IgD-negative memory B cell (primary cell): ENCODE measurements around the gene ADTRP. TPM values are rescaled to one million over a fixed set of nuclear protein-coding genes. Genes with fewer than 3 reads are reported as not detected.

Source experiments
- H3K27ac Mint-ChIP-seq, 3 donors: one replicate each; pipeline ENCODE4 v1.8.0; 2020 to 2022; ENCODE audit warnings: mild to moderate bottlenecking in 3 of 3, mixed read lengths in 3 of 3, moderate library complexity in 1 of 3
- H3K27me3 Mint-ChIP-seq: one replicate; pipeline ENCODE4 v1.8.0; 2021; ENCODE audit warnings: mixed read lengths
- H3K36me3 Mint-ChIP-seq: one replicate; pipeline ENCODE4 v1.8.0; 2020; ENCODE audit warnings: mild to moderate bottlenecking, mixed read lengths
- H3K4me1 Mint-ChIP-seq, 3 donors: one replicate each; pipeline ENCODE4 v1.8.0; 2020 to 2022; ENCODE audit warnings: mixed read lengths in 3 of 3, mild to moderate bottlenecking in 1 of 3
- H3K4me3 Mint-ChIP-seq, 4 donors: one replicate each; pipeline ENCODE4 v1.8.0; 2020 to 2022; ENCODE audit warnings: mild to moderate bottlenecking in 4 of 4, mixed read lengths in 4 of 4, moderate library complexity in 3 of 4
- H3K9me3 Mint-ChIP-seq, 3 donors: one replicate each; pipeline ENCODE4 v1.8.0; 2020 to 2021; ENCODE audit warnings: mixed read lengths in 3 of 3, mild to moderate bottlenecking in 1 of 3
- polyA plus RNA-seq: library from polyadenylated mRNA; unstranded; fragments of 300-500 nt; fragmentation: Illumina TruSeq; gene quantifications from one replicate; pipeline ENCODE4 v1.2.3, GENCODE V29; 2021

ADTRP gene
- polyA plus RNA-seq, 1 donor from 2014 or later = 2.2 TPM

GRCh38 chr6:11722805-11723631 is 55.6 kb downstream of the ADTRP start:
- H3K27me3 Mint-ChIP-seq = peaks cover 9% of the 10 kb centered on the region
- H3K27ac Mint-ChIP-seq = peak overlapping the region in 2 of 3 donors; percentile 6 to 55
- H3K4me1 Mint-ChIP-seq = peaks cover under 1 to 18% (median 2%) of the 10 kb centered on the region in 3 donors
- peak overlapping the region in 2 of 4 donors; percentile 51 to 55 for H3K4me3 Mint-ChIP-seq
- H3K9me3 Mint-ChIP-seq = no peaks in the 10 kb centered on the region
- H3K36me3 Mint-ChIP-seq = no peaks in the 10 kb centered on the region

GRCh38 chr6:11722220-11722619 is 56.4 kb downstream of the ADTRP start:
- no peak overlapping the region for H3K27ac Mint-ChIP-seq
- H3K36me3 Mint-ChIP-seq = no peaks in the 10 kb centered on the region
- peaks cover 0 to 3% (median 0%) of the 10 kb centered on the region in 3 donors for H3K9me3 Mint-ChIP-seq
- peaks cover 0 to 14% (median 2%) of the 10 kb centered on the region in 3 donors for H3K4me1 Mint-ChIP-seq
- H3K4me3 Mint-ChIP-seq = no peak overlapping the region
- peaks cover 9% of the 10 kb centered on the region for H3K27me3 Mint-ChIP-seq

GRCh38 chr6:11718463-11718862 is 60.1 kb downstream of the ADTRP start:
- H3K4me3 Mint-ChIP-seq = no peak overlapping the region
- H3K27me3 Mint-ChIP-seq = peaks cover 9% of the 10 kb centered on the region
- peaks cover 0 to 3% (median 0%) of the 10 kb centered on the region in 3 donors for H3K9me3 Mint-ChIP-seq
- peaks cover 7 to 27% (median 9%) of the 10 kb centered on the region in 3 donors for H3K4me1 Mint-ChIP-seq
- no peak overlapping the region for H3K27ac Mint-ChIP-seq
- no peaks in the 10 kb centered on the region for H3K36me3 Mint-ChIP-seq

GRCh38 chr6:11718031-11718430 is 60.6 kb downstream of the ADTRP start:
- Mint-ChIP-seq H3K27ac (no peak overlapping the region), H3K4me3 (no peak overlapping the region), H3K9me3 (peaks cover 0 to 3% (median 0%) of the 10 kb centered on the region in 3 donors), H3K36me3 (no peaks in the 10 kb centered on the region), H3K4me1 (peaks cover 5 to 23% (median 9%) of the 10 kb centered on the region in 3 donors), H3K27me3 (peaks cover 5% of the 10 kb centered on the region)

GRCh38 chr6:11714798-11715285 is 63.8 kb downstream of the ADTRP start:
- Mint-ChIP-seq H3K36me3 (no peaks in the 10 kb centered on the region), H3K27me3 (no peaks in the 10 kb centered on the region), H3K27ac (peak overlapping the region in 1 of 3 donors; percentile 64), H3K4me3 (peak overlapping the region in 2 of 4 donors; percentile 69 to 83), H3K4me1 (peaks cover 8 to 31% (median 22%) of the 10 kb centered on the region in 3 donors), H3K9me3 (peaks cover 0 to 3% (median 0%) of the 10 kb centered on the region in 3 donors)

GRCh38 chr6:11714116-11714797 is 64.3 kb downstream of the ADTRP start:
- H3K36me3 Mint-ChIP-seq = peaks cover under 1% of the 10 kb centered on the region
- H3K4me3 Mint-ChIP-seq = peak overlapping the region in 2 of 4 donors; percentile 69 to 83
- H3K27ac Mint-ChIP-seq = peak overlapping the region in 2 of 3 donors; percentile 35 to 45
- peaks cover 0 to 3% (median 0%) of the 10 kb centered on the region in 3 donors for H3K9me3 Mint-ChIP-seq
- H3K4me1 Mint-ChIP-seq = peaks cover 8 to 31% (median 22%) of the 10 kb centered on the region in 3 donors
- no peaks in the 10 kb centered on the region for H3K27me3 Mint-ChIP-seq

- H3K27ac Mint-ChIP-seq = no peak overlapping the region
- peaks cover 0 to 3% (median 0%) of the 10 kb centered on the region in 3 donors for H3K9me3 Mint-ChIP-seq
- no peak overlapping the region for H3K4me3 Mint-ChIP-seq
- H3K4me1 Mint-ChIP-seq = peaks cover 8 to 31% (median 22%) of the 10 kb centered on the region in 3 donors
- H3K27me3 Mint-ChIP-seq = no peaks in the 10 kb centered on the region
- H3K36me3 Mint-ChIP-seq = peaks cover 4% of the 10 kb centered on the region
These were observed 65.8 kb downstream of the ADTRP start for GRCh38 chr6:11712760-11713159.

GRCh38 chr6:11711984-11712711 is 66.5 kb downstream of the ADTRP start:
- Mint-ChIP-seq H3K4me3 (peak overlapping the region in 3 of 4 donors; percentile 21 to 79 (median 68)), H3K9me3 (no peaks in the 10 kb centered on the region), H3K4me1 (peaks cover 8 to 31% (median 22%) of the 10 kb centered on the region in 3 donors), H3K27me3 (no peaks in the 10 kb centered on the region), H3K36me3 (peaks cover 4% of the 10 kb centered on the region), H3K27ac (peak overlapping the region in 2 of 3 donors; percentile 22 to 47)

GRCh38 chr6:11711003-11711983 is 67.3 kb downstream of the ADTRP start:
- Mint-ChIP-seq H3K27me3 (no peaks in the 10 kb centered on the region), H3K4me3 (peak overlapping the region in 2 of 4 donors; percentile 68 to 79), H3K27ac (peak overlapping the region in 2 of 3 donors; percentile 22 to 48), H3K9me3 (no peaks in the 10 kb centered on the region), H3K36me3 (peaks cover 4% of the 10 kb centered on the region), H3K4me1 (peaks cover 8 to 31% (median 22%) of the 10 kb centered on the region in 3 donors)

GRCh38 chr6:11710311-11710761 is 68.3 kb downstream of the ADTRP start:
- H3K36me3 Mint-ChIP-seq = peaks cover 4% of the 10 kb centered on the region
- H3K4me3 Mint-ChIP-seq = no peak overlapping the region
- no peaks in the 10 kb centered on the region for H3K27me3 Mint-ChIP-seq
- H3K4me1 Mint-ChIP-seq = peaks cover 8 to 30% (median 22%) of the 10 kb centered on the region in 3 donors
- H3K27ac Mint-ChIP-seq = peak overlapping the region in 1 of 3 donors; percentile 74
- H3K9me3 Mint-ChIP-seq = no peaks in the 10 kb centered on the region

- Mint-ChIP-seq H3K36me3 (peaks cover 4% of the 10 kb centered on the region), H3K4me1 (peaks cover 0 to 4% (median 2%) of the 10 kb centered on the region in 3 donors), H3K4me3 (no peak overlapping the region), H3K27me3 (peaks cover 2% of the 10 kb centered on the region), H3K9me3 (no peaks in the 10 kb centered on the region), H3K27ac (no peak overlapping the region)
These were observed 72.4 kb downstream of the ADTRP start for GRCh38 chr6:11706171-11706570.

GRCh38 chr6:11705483-11705882 is 73.1 kb downstream of the ADTRP start:
- H3K27me3 Mint-ChIP-seq = peaks cover 2% of the 10 kb centered on the region
- H3K9me3 Mint-ChIP-seq = no peaks in the 10 kb centered on the region
- no peak overlapping the region for H3K4me3 Mint-ChIP-seq
- peaks cover 4% of the 10 kb centered on the region for H3K36me3 Mint-ChIP-seq
- no peaks in the 10 kb centered on the region for H3K4me1 Mint-ChIP-seq
- no peak overlapping the region for H3K27ac Mint-ChIP-seq

GRCh38 chr6:11705069-11705468 is 73.5 kb downstream of the ADTRP start:
- Mint-ChIP-seq H3K4me1 (no peaks in the 10 kb centered on the region), H3K27ac (no peak overlapping the region), H3K4me3 (no peak overlapping the region), H3K27me3 (peaks cover 2% of the 10 kb centered on the region), H3K36me3 (peaks cover 4% of the 10 kb centered on the region), H3K9me3 (no peaks in the 10 kb centered on the region)
